ENCODE results near the gene SREBF2. TPM values are rescaled to one million over a fixed set of nuclear protein-coding genes. Genes with fewer than 3 reads are reported as not detected.

The SREBF2 gene
- 22.1 to 33.4 TPM (median 29.8 TPM) in 5 replicates for total RNA-seq (2022; extraction: Qiagen RNA extraction)

GRCh38 chr22:41832553-41833368 is at the start of gene SREBF2:
Gene SREBF2, plus strand, starts transcription at chr22:41833105. Its CDS starts 166 bp downstream, at chr22:41833271.

GRCh38 chr22:41800348-41801146 is 32.4 kb upstream of the SREBF2 start, which contains the start of gene CCDC134:
Gene CCDC134, plus strand, starts transcription at chr22:41800679. Its CDS starts 8,212 bp downstream, at chr22:41808891.

GRCh38 chr22:41915035-41915785 is 82.3 kb downstream of the SREBF2 start, which contains the start of gene SHISA8:
Gene SHISA8, minus strand, starts transcription at chr22:41915074. Its CDS starts 407 bp downstream, at chr22:41914667.

GRCh38 chr22:41946629-41947423 is 113.9 kb downstream of the SREBF2 start, which contains the start of gene CENPM:
Gene CENPM, minus strand, starts transcription at chr22:41947152. Its CDS starts 76 bp downstream, at chr22:41947076.

GRCh38 chr22:41951898-41952474 is 119.1 kb downstream of the SREBF2 start, which contains the start of gene SMIM45:
Gene SMIM45, plus strand, starts transcription at chr22:41952150.

Other genes starting within 250 kb of the SREBF2 start
- gene PMM1, start 243.3 kb upstream of the SREBF2 start, total RNA-seq (2022; extraction: Qiagen RNA extraction) = 24.3 to 31.9 TPM (median 31.2 TPM) in 5 replicates
- gene DESI1, start 212.1 kb upstream of the SREBF2 start, total RNA-seq (2022; extraction: Qiagen RNA extraction) = 14.9 to 16.6 TPM (median 16.2 TPM) in 5 replicates
- 287 to 354 TPM (median 296 TPM) in 5 replicates for gene XRCC6, start 211.8 kb upstream of the SREBF2 start, total RNA-seq (2022; extraction: Qiagen RNA extraction)
- 105 to 205 TPM (median 180 TPM) in 5 replicates for gene SNU13, start 144.2 kb upstream of the SREBF2 start, total RNA-seq (2022; extraction: Qiagen RNA extraction)
- gene MEI1, start 133.6 kb upstream of the SREBF2 start, total RNA-seq (2022; extraction: Qiagen RNA extraction) = 0.17 TPM in 1 of 5 replicates, not detected in the others
- 3.4 to 4.6 TPM (median 3.6 TPM) in 5 replicates for gene CCDC134, start 32.4 kb upstream of the SREBF2 start, total RNA-seq (2022; extraction: Qiagen RNA extraction)
- gene SHISA8, start 82.0 kb downstream of the SREBF2 start, total RNA-seq (2022; extraction: Qiagen RNA extraction) = 0.16 to 0.33 TPM (median 0.18 TPM) in 4 of 5 replicates, not detected in the other
- gene TNFRSF13C, start 93.7 kb downstream of the SREBF2 start, total RNA-seq (2022; extraction: Qiagen RNA extraction) = 0.14 to 0.23 TPM (median 0.17 TPM) in 5 replicates
- gene CENPM, start 114.0 kb downstream of the SREBF2 start, total RNA-seq (2022; extraction: Qiagen RNA extraction) = 26.5 to 45.1 TPM (median 39.3 TPM) in 5 replicates
- 1.0 to 1.4 TPM (median 1.2 TPM) in 5 replicates for gene SEPTIN3, start 136.3 kb downstream of the SREBF2 start, total RNA-seq (2022; extraction: Qiagen RNA extraction)
- 0.05 to 0.21 TPM (median 0.06 TPM) in 3 of 5 replicates, not detected in the others for gene WBP2NL, start 165.7 kb downstream of the SREBF2 start, total RNA-seq (2022; extraction: Qiagen RNA extraction)
- gene NAGA, start 237.7 kb downstream of the SREBF2 start, total RNA-seq (2022; extraction: Qiagen RNA extraction) = 5.8 to 7.7 TPM (median 7.5 TPM) in 5 replicates
- not detected in 5 replicates for gene PHETA2, start 241.1 kb downstream of the SREBF2 start, total RNA-seq (2022; extraction: Qiagen RNA extraction)
- 22.1 to 46.6 TPM (median 40.1 TPM) in 5 replicates for gene SMDT1, start 246.6 kb downstream of the SREBF2 start, total RNA-seq (2022; extraction: Qiagen RNA extraction)

Measured in A549 treated with CORT108297 at 1 μM for 4 hours (cell line).